Breast epithelium (tissue), 3 donors: ENCODE results near the gene FMN1.

Experiments
- POLR2A ChIP-seq: fragments of 450-650 bp; IDR thresholded peaks from one replicate; pipeline ENCODE4 v1.6.1; 2016; ENCODE audit warnings: antibody characterized with exemption, mild to moderate bottlenecking, moderate library complexity
- POLR2AphosphoS5 ChIP-seq, 3 donors: sonication (generic); formaldehyde crosslinking; IDR thresholded peaks; one replicate each; pipeline ENCODE4 v1.6.1; 2017; ENCODE audit warnings: antibody characterized with exemption in 3 of 3
- TF ChIP-seq, protein P1 (sequence below), 3 donors: fragments of 450-650 bp; IDR thresholded peaks; one replicate each; pipeline ENCODE4 v1.5.1; 2016 to 2017; ENCODE audit warnings: antibody characterized with exemption in 3 of 3, mild to moderate bottlenecking in 3 of 3, moderate library complexity in 3 of 3

DNA sequence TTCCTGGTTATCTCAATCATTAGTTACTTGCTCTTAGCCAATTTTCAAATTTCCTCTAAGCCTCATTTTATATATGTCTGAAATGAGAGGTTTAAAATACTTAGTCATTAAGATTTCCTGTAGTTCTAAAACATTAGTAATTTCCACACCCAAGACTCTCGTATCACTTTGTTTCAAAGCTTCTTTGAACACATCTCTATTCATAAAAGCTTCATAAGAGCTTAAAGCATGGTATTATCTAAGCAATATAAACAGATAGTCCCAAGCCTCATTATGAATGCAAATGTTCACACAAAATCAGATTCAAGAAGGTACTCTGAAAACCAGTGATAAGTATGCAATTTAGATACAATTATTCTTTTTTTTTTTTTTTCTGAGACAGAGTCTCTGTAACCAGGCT, 217.0 kb downstream of the FMN1 start:
- TF ChIP-seq, protein P1, sequence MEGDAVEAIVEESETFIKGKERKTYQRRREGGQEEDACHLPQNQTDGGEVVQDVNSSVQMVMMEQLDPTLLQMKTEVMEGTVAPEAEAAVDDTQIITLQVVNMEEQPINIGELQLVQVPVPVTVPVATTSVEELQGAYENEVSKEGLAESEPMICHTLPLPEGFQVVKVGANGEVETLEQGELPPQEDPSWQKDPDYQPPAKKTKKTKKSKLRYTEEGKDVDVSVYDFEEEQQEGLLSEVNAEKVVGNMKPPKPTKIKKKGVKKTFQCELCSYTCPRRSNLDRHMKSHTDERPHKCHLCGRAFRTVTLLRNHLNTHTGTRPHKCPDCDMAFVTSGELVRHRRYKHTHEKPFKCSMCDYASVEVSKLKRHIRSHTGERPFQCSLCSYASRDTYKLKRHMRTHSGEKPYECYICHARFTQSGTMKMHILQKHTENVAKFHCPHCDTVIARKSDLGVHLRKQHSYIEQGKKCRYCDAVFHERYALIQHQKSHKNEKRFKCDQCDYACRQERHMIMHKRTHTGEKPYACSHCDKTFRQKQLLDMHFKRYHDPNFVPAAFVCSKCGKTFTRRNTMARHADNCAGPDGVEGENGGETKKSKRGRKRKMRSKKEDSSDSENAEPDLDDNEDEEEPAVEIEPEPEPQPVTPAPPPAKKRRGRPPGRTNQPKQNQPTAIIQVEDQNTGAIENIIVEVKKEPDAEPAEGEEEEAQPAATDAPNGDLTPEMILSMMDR (IDR thresholded peaks at IDR 0.05), result no peak
- no peak for TF ChIP-seq POLR2AphosphoS5 (IDR thresholded peaks at IDR 0.05)
- no peak for TF ChIP-seq POLR2A
